Activated B cell treated with CpG ODN at 0.5 μM for 24 hours (primary cell): ENCODE results near the gene ITPR3. TPM values are rescaled to one million over a fixed set of nuclear protein-coding genes. Genes with fewer than 3 reads are reported as not detected.

Source experiments
- ATAC-seq: fragments of 200-7000 bp; cut with Tn5 transposase; one replicate; pipeline ENCODE4 v1.10.0; 2021; ENCODE audit warnings: low read depth, mild to moderate bottlenecking, moderate library complexity
- CTCF ChIA-PET: fragments of 350-600 bp; sonication (Branson Sonifier 250); formaldehyde crosslinking; loops from one replicate; lab custom pipeline; 2021; ENCODE audit warnings: antibody characterized with exemption; lab: Charles Lee
- POLR2A ChIA-PET: fragments of 350-600 bp; sonication (Branson Sonifier 250); formaldehyde crosslinking; loops from one replicate; lab custom pipeline; 2021; ENCODE audit warnings: antibody characterized with exemption; lab: Charles Lee
- DNase-seq: peaks from one replicate; pipeline ENCODE4 v3.0.0; 2022
- H3K27ac Mint-ChIP-seq: one replicate; pipeline ENCODE4 v1.8.0; 2020; ENCODE audit warnings: mixed read lengths
- H3K27me3 Mint-ChIP-seq: one replicate; pipeline ENCODE4 v1.8.0; 2021; ENCODE audit warnings: mixed read lengths
- H3K36me3 Mint-ChIP-seq: one replicate; pipeline ENCODE4 v1.8.0; 2021; ENCODE audit warnings: low read depth, mixed read lengths
- H3K4me1 Mint-ChIP-seq: one replicate; pipeline ENCODE4 v1.8.0; 2021; ENCODE audit warnings: mixed read lengths
- H3K4me3 Mint-ChIP-seq: one replicate; pipeline ENCODE4 v1.8.0; 2020; ENCODE audit warnings: mild to moderate bottlenecking, mixed read lengths
- H3K9me3 Mint-ChIP-seq: one replicate; pipeline ENCODE4 v1.8.0; 2020; ENCODE audit warnings: mixed read lengths
- CTCF ChIP-seq: fragments of 200-600 bp; IDR thresholded peaks from one replicate; pipeline ENCODE4 v1.8.0; 2022; ENCODE audit warnings: antibody characterized with exemption, mild to moderate bottlenecking
- intact Hi-C: fragments of 100-400 bp; cut with micrococcal nuclease; formaldehyde crosslinking; loops from one replicate; pipeline ENCODE4 v1.15.1; 2024
- total RNA-seq: library from RNA; stranded (reverse); gene quantifications from 2 replicates; pipeline ENCODE4 v1.2.3, GENCODE V29; 2022

Gene ITPR3
- total RNA-seq, 1 donor from 2014 or later = 35.5 TPM

DNA sequence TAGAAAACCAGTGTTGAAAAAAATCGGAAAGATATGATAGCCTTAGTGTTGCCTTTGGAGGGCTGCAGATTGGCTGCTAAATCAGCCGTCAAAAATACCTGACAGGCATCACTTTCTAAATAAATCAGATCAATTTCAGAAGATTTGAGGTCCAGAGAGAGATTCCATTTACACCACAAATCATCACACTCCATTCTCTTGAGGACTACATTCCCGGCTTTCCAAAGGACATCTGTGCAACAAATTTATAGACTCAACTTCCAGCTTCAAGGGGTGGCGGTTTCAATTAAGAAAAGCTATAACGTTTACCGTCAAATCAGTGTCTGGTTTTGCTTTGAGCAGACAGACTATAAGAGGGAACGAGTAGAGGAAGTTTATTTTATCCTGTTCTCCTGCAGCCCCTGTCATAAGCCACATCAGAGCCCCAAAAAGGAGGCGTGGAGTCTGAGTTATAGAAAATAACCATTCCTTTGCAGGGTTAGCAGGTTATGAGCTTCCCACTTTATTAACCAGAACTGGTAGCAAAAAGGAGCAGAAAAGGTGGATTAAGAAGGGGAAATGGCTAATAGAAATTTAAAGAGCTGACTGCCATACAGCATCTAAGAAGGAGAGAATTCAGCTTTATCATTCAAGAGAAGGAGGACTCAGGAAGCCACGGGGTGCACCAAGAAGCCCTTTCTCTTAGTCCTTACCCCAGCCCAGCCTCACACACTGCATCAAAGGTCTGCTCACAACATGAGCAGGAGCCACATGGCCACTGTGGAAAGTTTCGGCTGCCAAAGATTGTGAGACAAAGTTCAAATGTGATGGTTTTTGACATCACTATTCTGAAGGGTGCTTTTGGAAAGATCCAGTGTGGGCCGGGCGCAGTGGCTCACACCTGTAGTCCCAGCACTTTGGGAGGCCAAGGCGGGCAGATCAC is 103.2 kb downstream of the ITPR3 start:
- Mint-ChIP-seq H3K27me3 (peaks cover 20% of the 10 kb centered on the region), H3K27ac (no peak overlapping the region), H3K4me1 (peaks cover 33% of the 10 kb centered on the region), H3K4me3 (no peak overlapping the region), H3K36me3 (no peaks in the 10 kb centered on the region), H3K9me3 (no peaks in the 10 kb centered on the region)
- DNase-seq (no peak), ATAC-seq (no peak)
- intact Hi-C loops = no loop called here
- TF ChIP-seq CTCF = no peak
- ChIA-PET CTCF (interaction anchor here (0.6 kb wide), 1 partner anchor 11 kb away, joined by 3 read pairs; no protein-coding TSS in a partner anchor), POLR2A (interaction anchor here (0.7 to 1.4 kb wide), 2 partner anchors 13 to 519 kb away, joined by 5 to 6 read pairs; partner anchors contain the start of gene UQCC2)

DNA sequence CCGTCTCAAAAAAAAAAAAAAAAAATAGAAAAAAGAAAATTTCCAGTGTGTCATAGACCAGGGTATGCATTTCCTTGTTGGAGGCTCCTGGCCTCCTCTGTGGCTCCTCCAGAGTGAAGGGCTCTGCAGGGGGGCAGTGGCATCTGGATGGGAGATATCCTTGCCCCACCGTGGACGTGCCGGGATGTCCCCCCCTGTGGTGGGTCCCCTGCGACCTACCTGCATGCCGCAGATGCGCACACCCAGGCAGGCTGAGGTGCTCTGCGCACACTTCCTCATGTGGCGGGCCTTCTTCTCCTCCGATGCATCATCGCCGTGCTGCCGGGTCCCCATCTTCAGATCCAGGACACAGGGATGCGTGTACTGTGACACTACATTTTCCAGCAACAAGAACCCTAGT is 104.1 kb downstream of the ITPR3 start:
- intact Hi-C loops = no loop called here
- TF ChIP-seq CTCF = no peak
- Mint-ChIP-seq H3K27me3 (peaks cover 20% of the 10 kb centered on the region), H3K27ac (no peak overlapping the region), H3K4me1 (peaks cover 31% of the 10 kb centered on the region), H3K9me3 (no peaks in the 10 kb centered on the region), H3K4me3 (no peak overlapping the region), H3K36me3 (no peaks in the 10 kb centered on the region)
- ATAC-seq (no peak), DNase-seq (no peak)
- POLR2A ChIA-PET = interaction anchor here (0.7 kb wide), 1 partner anchor 520 kb away, joined by 6 read pairs; no protein-coding TSS in a partner anchor
- CTCF ChIA-PET = interaction anchor here (0.6 kb wide), 1 partner anchor 12 kb away, joined by 3 read pairs; no protein-coding TSS in a partner anchor

- DNase-seq (no peak), ATAC-seq (no peak)
- no peak for TF ChIP-seq CTCF
- H3K36me3 Mint-ChIP-seq = no peaks in the 10 kb centered on the region
- peaks cover 23% of the 10 kb centered on the region for H3K4me1 Mint-ChIP-seq
- H3K9me3 Mint-ChIP-seq = no peaks in the 10 kb centered on the region
- ChIA-PET CTCF (no interaction called here), POLR2A (no interaction called here)
- no peak overlapping the region for H3K4me3 Mint-ChIP-seq
- H3K27ac Mint-ChIP-seq = no peak overlapping the region
- intact Hi-C loops = no loop called here
- H3K27me3 Mint-ChIP-seq = peaks cover 20% of the 10 kb centered on the region
Measured at GRCh38 chr6:33725891-33726673, 105.0 kb downstream of the ITPR3 start.

GRCh38 chr6:33726696-33727095 is 105.6 kb downstream of the ITPR3 start:
- Mint-ChIP-seq H3K4me1 (peaks cover 16% of the 10 kb centered on the region), H3K4me3 (no peak overlapping the region), H3K9me3 (no peaks in the 10 kb centered on the region), H3K27ac (no peak overlapping the region), H3K27me3 (peaks cover 18% of the 10 kb centered on the region), H3K36me3 (no peaks in the 10 kb centered on the region)
- ATAC-seq (no peak), DNase-seq (no peak)
- POLR2A ChIA-PET = no interaction called here
- TF ChIP-seq CTCF = no peak
- intact Hi-C loops = no loop called here
- CTCF ChIA-PET = no interaction called here

DNA sequence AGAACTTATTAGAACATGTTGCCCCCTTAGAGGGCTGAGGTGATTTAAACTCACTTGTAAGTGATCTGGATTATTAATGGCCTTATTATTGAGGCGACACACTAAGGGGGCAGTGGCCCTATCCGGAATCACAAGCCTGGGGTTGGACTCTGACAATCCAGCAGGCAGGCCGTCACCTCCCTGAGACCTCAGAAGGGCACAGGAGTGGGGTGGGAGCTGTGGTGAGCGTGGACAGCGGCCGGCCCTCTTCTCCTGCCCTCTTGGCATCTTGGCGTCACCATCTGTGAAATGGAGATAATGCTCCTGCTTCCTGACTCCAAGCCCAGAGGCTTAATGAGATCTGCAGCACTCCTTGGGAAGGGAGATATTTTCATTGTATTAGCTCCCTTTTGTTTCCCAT is 106.0 kb downstream of the ITPR3 start:
- no peak for TF ChIP-seq CTCF
- no peak overlapping the region for H3K27ac Mint-ChIP-seq
- H3K36me3 Mint-ChIP-seq = no peaks in the 10 kb centered on the region
- no peak overlapping the region for H3K4me3 Mint-ChIP-seq
- H3K9me3 Mint-ChIP-seq = no peaks in the 10 kb centered on the region
- H3K27me3 Mint-ChIP-seq = peaks cover 18% of the 10 kb centered on the region
- peaks cover 12% of the 10 kb centered on the region for H3K4me1 Mint-ChIP-seq
- ATAC-seq = no peak
- intact Hi-C loops = no loop called here
- ChIA-PET CTCF (no interaction called here), POLR2A (no interaction called here)
- DNase-seq = no peak
